ENCODE results near the gene PTCH2. TPM values are rescaled to one million over a fixed set of nuclear protein-coding genes. Genes with fewer than 3 reads are reported as not detected.
"Not testable (repeated sequence)": the region's sequence is repeated elsewhere in the genome, so short reads cannot be mapped to it uniquely, and the experiment has no call there.

Gene PTCH2
- polyA plus RNA-seq, 3 donors from 2014 or later: 0.20 TPM; not detected in 2

DNA sequence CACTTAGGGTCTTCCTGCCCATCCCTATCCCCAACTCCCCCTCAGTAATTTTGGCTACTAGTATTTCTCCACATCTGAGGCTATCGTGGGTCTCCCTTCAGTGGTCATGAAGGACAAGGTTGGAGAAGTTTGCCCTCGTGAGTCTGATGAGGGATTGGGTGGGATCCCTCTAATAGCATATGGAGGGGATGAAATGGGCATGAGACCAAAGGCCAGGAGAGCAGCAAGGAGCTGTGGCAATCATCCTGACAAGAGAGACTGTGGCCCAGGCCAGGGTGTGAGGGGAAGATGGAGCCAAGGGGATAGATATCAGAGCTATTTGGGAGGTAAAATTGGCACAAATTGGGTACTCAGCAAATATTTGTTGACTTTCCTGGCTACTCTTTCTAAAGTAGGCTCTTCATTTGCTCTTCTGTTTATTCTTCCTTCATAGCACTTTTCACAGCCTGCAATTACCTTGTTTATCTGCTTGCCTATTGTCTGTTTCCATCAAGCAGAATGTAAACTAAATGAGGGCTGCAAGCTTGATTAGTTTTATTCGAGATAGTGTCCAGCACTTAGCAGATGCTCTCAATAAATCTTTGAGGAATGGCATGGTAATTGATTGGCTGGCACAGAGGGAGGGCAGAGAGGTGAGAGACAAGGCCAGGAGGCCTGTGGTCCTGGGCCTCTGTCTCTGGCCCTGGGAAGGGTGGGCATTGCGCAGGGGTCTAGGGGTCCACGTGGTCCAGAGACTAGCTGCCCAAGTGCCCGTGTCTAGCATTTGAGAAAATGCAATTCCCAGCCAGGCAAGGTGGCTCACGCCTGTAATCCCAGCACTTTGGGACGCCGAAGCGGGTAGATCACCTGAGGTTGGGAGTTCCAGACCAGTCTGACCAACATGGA is 44.3 kb downstream of the PTCH2 start:
- H3K9me3 Mint-ChIP-seq: no peaks in the 10 kb centered on the region
- no peak for DNase-seq
- peak overlapping the region; percentile 6 to 98 (median 46) for H3K4me3 Mint-ChIP-seq
- H3K36me3 Mint-ChIP-seq: no peaks in the 10 kb centered on the region
- H3K4me1 Mint-ChIP-seq: peaks cover 22 to 23% of the 10 kb centered on the region in 2 donors
- peaks cover 2 to 9% (median 4%) of the 10 kb centered on the region in 3 donors for H3K27me3 Mint-ChIP-seq (ENCODE audit: low read depth in 3 of 3)
- H3K27ac Mint-ChIP-seq: peak overlapping the region; percentile 85 to 99 (median 96)

DNA sequence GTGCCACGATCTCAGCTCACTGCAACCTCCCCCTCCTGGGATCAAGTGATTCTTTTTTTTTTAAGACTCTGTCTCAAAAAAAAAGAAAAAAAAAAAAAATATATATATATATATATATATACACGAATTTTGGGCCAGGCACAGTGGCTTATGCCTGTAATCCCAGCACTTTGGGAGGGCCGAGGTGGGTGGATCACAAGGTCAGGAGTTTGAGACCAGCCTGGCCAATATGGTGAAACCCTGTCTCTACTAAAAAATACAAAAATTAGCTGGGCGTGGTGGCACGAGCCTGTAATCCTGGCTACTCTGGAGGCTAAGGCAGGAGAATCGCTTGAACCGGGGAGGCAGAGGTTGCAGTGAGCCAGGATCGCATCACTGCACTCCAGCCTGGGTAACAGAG is 45.2 kb downstream of the PTCH2 start:
- H3K4me1 Mint-ChIP-seq: peaks cover 22 to 23% of the 10 kb centered on the region in 2 donors
- H3K27me3 Mint-ChIP-seq (ENCODE audit: low read depth in 3 of 3); H3K36me3 Mint-ChIP-seq; H3K9me3 Mint-ChIP-seq; DNase-seq: not testable (repeated sequence)
- peak overlapping the region in 1 of 5 donors; percentile 18 for H3K4me3 Mint-ChIP-seq
- peak overlapping the region in 4 of 6 donors; percentile 16 to 95 (median 51) for H3K27ac Mint-ChIP-seq

DNA sequence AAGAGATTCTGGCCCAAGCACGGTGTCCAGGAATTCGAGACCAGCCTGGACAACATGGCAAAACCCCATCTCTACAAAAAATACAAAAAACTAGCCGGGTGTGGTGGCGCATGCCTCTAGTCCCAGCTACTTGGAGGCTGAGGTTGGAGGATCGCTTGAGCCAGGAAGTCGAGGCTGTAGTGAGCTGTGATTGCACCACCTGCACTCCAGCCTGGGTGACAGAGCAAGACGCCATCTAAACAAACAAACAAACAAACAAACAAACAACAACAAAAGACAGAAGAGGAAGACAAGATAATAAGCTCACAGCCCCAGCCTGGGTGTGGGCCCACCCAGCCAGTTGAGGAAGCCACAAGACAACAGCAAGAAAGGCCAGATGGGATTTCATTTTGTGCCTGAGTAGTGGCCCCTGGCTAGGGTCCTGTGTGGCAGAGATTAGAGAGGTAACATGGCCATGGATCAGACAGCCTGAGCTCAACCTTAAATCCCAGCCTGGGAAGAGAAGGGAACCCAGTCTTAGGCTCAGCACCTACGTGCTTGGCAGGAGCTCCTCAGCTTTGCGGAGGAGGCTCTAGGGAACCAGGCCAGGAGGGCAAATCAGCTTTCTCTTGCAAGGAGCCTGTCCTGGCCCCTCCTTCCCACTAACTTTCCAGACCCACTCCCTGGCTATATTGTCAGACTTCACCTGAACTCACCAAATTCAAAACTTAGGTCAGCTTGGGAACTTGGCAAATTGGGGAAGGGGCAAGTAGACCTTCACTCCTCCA is 50.1 kb downstream of the PTCH2 start:
- no peaks in the 10 kb centered on the region for H3K4me1 Mint-ChIP-seq
- H3K4me3 Mint-ChIP-seq: no peak overlapping the region
- H3K9me3 Mint-ChIP-seq: no peaks in the 10 kb centered on the region
- H3K36me3 Mint-ChIP-seq: no peaks in the 10 kb centered on the region
- H3K27ac Mint-ChIP-seq: peak overlapping the region in 2 of 6 donors; percentile 20 to 81
- H3K27me3 Mint-ChIP-seq (ENCODE audit: low read depth in 3 of 3): peaks cover 0 to 4% (median 2%) of the 10 kb centered on the region in 3 donors
- DNase-seq: no peak

DNA sequence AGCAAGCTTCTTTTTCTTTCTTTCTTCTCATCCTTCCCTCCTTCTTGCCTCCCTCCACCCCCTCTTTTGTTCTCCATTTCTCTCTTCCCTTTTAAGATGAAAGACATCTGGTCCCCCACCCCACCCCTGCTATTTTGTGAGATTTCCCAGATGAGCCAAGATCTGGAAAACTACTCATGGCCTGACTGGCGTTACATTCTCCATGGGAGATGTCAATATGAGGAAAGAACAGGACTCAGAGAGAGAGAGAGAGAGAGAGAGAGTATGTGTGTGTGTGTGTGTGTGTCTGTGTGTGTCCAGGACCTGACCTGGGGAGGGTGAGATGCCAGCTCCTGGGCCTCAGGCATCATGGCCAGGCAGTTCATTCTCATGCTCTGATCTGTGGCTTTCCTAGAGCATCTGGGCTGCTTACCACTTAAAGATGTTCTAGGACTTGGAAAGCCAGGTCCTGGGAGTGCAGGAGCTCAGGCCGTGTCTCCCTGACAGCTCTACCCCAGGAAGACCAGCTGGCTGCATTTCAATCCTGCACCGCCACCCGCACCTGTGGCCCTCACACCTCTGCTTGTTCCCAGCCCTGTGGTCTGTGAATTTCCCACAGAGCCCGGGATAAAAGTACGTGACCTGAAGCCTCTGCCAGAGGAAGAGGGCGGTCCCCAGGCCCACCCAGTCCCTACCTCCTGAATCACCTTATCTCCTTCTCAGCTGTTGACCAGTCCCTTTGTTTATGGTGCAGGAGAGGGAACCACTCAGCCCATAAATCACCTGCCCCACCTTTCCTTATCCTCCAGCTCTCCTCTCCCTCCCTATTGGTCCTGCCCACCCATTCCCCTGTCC is 51.9 kb downstream of the PTCH2 start:
- Mint-ChIP-seq H3K27me3 (ENCODE audit: low read depth in 3 of 3) (peaks cover 0 to 4% (median 2%) of the 10 kb centered on the region in 3 donors), H3K4me3 (no peak overlapping the region), H3K9me3 (no peaks in the 10 kb centered on the region), H3K4me1 (peaks cover 4 to 6% of the 10 kb centered on the region in 2 donors), H3K36me3 (no peaks in the 10 kb centered on the region), H3K27ac (peak overlapping the region in 2 of 6 donors; percentile 35 to 38)
- no peak for DNase-seq

DNA sequence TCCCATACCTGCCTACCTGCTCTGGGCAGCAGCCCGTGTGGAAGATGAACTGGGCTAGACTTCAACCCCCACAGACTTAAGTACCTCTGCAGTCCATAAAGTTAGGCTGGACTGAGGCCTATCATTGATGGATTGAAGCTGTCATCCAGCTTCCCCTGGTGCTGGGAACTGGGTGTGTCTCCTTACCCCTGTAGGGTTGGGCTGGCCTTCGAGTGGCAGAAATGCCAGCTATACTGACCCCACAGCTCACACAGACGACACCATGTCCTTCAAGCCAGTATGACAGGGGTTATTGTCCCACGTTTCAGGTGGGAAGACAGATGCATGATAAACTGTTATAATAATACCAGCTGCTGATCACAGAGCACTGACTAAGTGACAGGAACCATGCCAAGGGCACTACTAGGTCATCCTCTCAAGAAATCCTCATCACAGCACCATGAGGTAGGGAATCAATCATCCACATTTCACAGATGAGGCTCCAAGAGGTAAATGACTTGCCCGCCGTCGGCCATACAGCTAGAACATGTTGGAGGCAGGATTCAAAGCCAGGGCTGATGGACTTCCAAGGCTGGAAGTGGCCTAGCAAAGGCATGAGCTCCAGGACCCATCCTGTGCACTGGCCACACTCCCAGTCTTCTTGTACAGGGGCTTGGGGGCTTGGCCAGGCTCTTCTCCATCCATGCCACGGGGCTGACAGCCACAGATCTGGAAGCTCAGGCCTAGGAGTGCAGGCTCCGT is 54.8 kb downstream of the PTCH2 start, which contains the start of gene BEST4:
Gene BEST4, minus strand, starts transcription at position 51 of the 741 bp plus-strand sequence. CDS start 465 bp downstream, outside the sequence.
- Mint-ChIP-seq H3K4me1 (peaks cover 27 to 31% of the 10 kb centered on the region in 2 donors), H3K4me3 (peak within 1 kb of the TSS in 1 of 5 donors; percentile 17), H3K9me3 (no peaks in the 10 kb centered on the region), H3K36me3 (no peaks in the 10 kb centered on the region), H3K27me3 (ENCODE audit: low read depth in 3 of 3) (peaks cover 0 to 4% (median 0%) of the 10 kb centered on the region in 3 donors), H3K27ac (peak within 1 kb of the TSS in 5 of 6 donors; percentile 6 to 85 (median 34))
- no peak for DNase-seq

DNA sequence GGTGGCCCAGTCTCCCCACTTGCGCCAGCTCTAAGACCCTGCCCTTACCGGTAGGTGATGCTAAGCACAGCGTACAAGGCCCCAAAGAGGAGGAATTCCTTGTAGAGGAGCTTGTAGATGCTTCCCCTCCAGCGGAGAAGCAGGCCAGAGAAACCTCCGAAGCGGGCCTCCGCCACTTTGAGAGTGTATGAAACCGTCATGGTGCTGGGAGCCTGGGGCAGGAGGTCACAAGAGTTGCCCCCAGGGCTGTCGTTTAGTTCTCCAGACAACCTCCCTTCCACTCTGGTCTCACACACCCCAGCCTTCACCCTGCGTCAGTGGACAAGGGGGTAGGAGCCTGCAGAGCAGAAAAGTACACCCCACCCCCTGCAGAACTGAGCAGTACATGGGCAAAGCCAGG is 55.5 kb downstream of the PTCH2 start:
- H3K36me3 Mint-ChIP-seq: no peaks in the 10 kb centered on the region
- no peak overlapping the region for H3K4me3 Mint-ChIP-seq
- no peak for DNase-seq
- no peaks in the 10 kb centered on the region for H3K9me3 Mint-ChIP-seq
- peaks cover 0 to 3% (median 0%) of the 10 kb centered on the region in 3 donors for H3K27me3 Mint-ChIP-seq (ENCODE audit: low read depth in 3 of 3)
- peaks cover 29 to 34% of the 10 kb centered on the region in 2 donors for H3K4me1 Mint-ChIP-seq
- H3K27ac Mint-ChIP-seq: no peak overlapping the region

DNA sequence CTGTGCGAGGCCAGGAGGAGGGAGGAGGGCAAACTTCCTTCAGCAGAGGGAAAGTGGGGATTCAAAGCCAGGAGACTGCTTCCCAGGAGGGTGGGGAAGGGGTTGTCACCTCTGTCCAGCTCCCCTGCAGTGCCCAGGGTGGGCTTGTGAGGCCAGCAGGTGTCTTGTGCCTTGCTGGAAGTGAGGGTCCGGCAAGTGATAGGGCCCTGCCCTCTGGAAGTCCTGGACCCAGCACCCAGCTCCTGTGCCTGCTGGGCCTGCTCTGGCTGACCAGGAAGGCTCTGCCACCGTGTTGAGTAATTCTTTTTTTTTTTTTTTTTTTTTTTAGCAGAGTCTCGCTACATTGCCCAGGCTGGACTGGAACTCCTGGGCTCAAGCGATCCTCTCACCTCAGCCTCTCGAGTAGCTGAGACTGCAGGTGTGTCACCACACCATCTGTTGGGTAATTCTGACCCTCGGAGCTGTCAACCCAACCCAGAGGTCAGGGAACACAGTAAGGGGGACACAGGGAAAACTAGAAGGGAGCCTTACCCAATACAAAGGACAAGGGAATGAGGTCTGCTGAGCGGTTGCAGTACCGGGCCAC is 56.1 kb downstream of the PTCH2 start:
- DNase-seq: no peak
- Mint-ChIP-seq H3K4me3 (peak overlapping the region; percentile 71 to 78 (median 74)), H3K9me3 (no peaks in the 10 kb centered on the region), H3K36me3 (no peaks in the 10 kb centered on the region), H3K4me1 (peaks cover 29 to 34% of the 10 kb centered on the region in 2 donors), H3K27ac (peak overlapping the region; percentile 52 to 97 (median 94)), H3K27me3 (ENCODE audit: low read depth in 3 of 3) (peaks cover 0 to 2% (median 0%) of the 10 kb centered on the region in 3 donors)

DNA sequence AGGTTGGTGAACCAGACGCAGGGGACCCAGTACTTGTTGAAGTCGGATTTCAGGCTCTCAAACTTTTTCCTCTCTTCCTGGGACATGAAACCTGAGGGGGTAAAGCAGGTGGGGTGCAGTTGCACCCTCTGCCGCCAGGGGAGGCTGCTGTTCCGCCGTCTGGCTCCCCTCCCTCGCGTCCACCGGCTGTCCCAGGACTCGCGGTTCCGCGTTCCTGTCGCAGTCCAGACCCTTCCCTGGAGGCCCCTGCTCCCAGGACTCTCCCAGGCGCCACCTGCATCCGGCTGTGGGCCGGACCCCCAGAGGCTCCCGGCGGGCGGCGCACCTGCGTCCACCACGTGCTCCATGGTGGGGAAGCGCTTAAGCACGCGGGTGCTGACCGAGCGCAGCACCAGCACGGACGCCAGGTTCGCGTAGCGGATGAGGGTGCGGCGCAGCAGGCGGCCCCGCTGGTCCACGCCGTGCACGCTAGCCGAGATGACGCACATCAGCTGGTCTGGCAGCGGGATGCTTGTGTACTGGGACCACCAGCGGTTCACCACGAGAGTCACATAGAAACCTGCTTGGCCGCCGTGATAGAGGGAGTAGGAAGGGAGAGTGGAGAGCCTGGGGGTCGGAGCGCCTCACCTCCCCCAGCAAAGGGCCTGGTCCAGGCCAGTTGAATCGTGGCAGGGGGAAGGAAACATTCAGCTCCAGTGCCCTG is 56.8 kb downstream of the PTCH2 start:
- Mint-ChIP-seq H3K4me3 (peak overlapping the region; percentile 71 to 78 (median 74)), H3K4me1 (peaks cover 30 to 34% of the 10 kb centered on the region in 2 donors), H3K27ac (peak overlapping the region; percentile 52 to 97 (median 94)), H3K36me3 (peaks cover under 1 to 5% (median 4%) of the 10 kb centered on the region in 3 donors), H3K9me3 (no peaks in the 10 kb centered on the region), H3K27me3 (ENCODE audit: low read depth in 3 of 3) (peaks cover 0 to 2% (median 0%) of the 10 kb centered on the region in 3 donors)
- DNase-seq: peak; percentile 79 to 82 (median 80)

DNA sequence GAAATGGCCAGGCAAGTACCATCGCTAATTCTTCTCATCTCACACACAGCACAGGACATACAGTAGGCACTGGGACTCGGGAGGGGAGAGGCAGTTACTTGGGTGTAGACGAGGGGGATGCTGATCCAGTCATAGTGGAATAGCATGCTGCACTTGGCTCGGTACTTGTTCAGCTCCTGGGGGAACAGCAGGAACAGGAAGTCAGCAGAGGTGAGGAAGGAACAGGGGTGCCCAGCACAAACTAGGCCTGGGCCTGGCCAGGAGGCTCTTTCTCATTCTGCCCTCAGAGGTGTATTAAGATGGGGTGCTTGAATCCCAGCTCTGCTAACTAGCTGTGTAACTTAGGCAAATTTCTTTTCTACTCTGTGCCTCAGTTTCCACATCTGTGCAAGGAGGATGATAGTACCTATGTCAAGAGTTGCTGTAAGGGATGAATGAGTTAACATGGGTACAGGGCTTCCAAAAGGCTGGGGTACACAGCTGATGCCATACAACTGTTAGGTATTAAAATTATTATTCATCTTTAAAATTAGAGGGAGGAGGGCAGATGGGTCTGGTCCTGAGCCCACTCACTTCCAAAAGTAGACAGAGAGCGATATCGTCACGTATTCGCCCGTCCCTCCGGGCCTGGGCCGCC is 57.4 kb downstream of the PTCH2 start:
- peaks cover 30 to 34% of the 10 kb centered on the region in 2 donors for H3K4me1 Mint-ChIP-seq
- H3K27me3 Mint-ChIP-seq (ENCODE audit: low read depth in 3 of 3): peaks cover 0 to 2% (median 0%) of the 10 kb centered on the region in 3 donors
- peak overlapping the region; percentile 73 to 97 (median 90) for H3K27ac Mint-ChIP-seq
- no peaks in the 10 kb centered on the region for H3K9me3 Mint-ChIP-seq
- H3K4me3 Mint-ChIP-seq: peak overlapping the region; percentile 71 to 78 (median 74)
- H3K36me3 Mint-ChIP-seq: peaks cover 3 to 11% (median 7%) of the 10 kb centered on the region in 3 donors
- no peak for DNase-seq

DNA sequence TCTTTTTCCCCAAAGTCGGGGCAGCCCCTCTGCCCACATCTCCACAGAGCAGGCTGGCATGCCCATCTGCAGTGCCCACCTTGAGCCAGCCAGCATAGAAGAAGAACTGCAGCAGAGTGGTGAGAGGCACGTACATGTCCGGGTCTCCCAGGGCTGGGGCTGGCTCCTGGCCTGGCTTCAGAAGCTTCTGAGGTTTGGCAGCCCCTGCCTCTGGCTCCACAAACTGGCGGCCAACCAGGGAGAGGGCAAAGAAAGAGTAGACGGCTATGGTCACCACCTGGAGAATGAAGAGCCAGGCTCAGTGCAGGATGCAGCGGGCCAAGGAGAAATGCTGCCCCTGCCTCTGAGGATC is 58.0 kb downstream of the PTCH2 start:
- Mint-ChIP-seq H3K9me3 (no peaks in the 10 kb centered on the region), H3K4me3 (peak overlapping the region; percentile 71 to 78 (median 74)), H3K36me3 (peaks cover 3 to 17% (median 13%) of the 10 kb centered on the region in 3 donors), H3K4me1 (peaks cover 32 to 34% of the 10 kb centered on the region in 2 donors), H3K27ac (peak overlapping the region; percentile 34 to 97 (median 90)), H3K27me3 (ENCODE audit: low read depth in 3 of 3) (peaks cover 0 to 2% (median 0%) of the 10 kb centered on the region in 3 donors)
- no peak for DNase-seq
